Caco-2 (cell line): Measurements from ENCODE around the gene DPF3. TPM values are rescaled to one million over a fixed set of nuclear protein-coding genes. Genes with fewer than 3 reads are reported as not detected.

Source experiments
- BruUV-seq: library from RNA; stranded (reverse); fragments of 400-500 nt; replicated peaks from 2 replicates; lab custom pipeline; 2021; lab: Mats Ljungman, UMichigan
- CTCF ChIA-PET: fragments of 300-600 bp; sonication (Branson Sonifier 250); formaldehyde crosslinking; loops from one replicate; lab custom pipeline; 2022; ENCODE audit warnings: antibody characterized with exemption; lab: Charles Lee
- POLR2A ChIA-PET: fragments of 300-600 bp; sonication (Branson Sonifier 250); formaldehyde crosslinking; loops from one replicate; lab custom pipeline; 2022; ENCODE audit warnings: antibody characterized with exemption; lab: Charles Lee
- DNase-seq, 2 experiments: peaks; one replicate each; pipeline versions ENCODE4 v3.0.0 to v3.0.0-alpha.2; 2020 to 2022
- H3K27me3 ChIP-seq: replicated peaks from 2 replicates; pipeline ENCODE4 v1.6.0; 2011; ENCODE audit warnings: low read length; ENCODE audit not compliant: control insufficient read depth, insufficient read depth
- H3K36me3 ChIP-seq: 2 replicates; pipeline ENCODE4 v1.5.1; 2011; ENCODE audit warnings: low read length; ENCODE audit not compliant: control insufficient read depth, insufficient read depth
- H3K4me1 ChIP-seq: fragments of 250-450 bp; sonication (Bioruptor Pico); 2 replicates; pipeline ENCODE4 v1.5.1; 2020; ENCODE audit warnings: mild to moderate bottlenecking
- H3K4me3 ChIP-seq: 2 replicates; pipeline ENCODE4 v1.5.1; 2011; ENCODE audit warnings: low read depth, mild to moderate bottlenecking, control low read depth, low read length
- H3K9me3 ChIP-seq: fragments of 250-450 bp; sonication (Bioruptor Pico); 2 replicates; pipeline ENCODE4 v1.5.1; 2020; ENCODE audit warnings: mild to moderate bottlenecking, moderate library complexity
- H3K27ac Mint-ChIP-seq: one replicate; pipeline ENCODE4 v1.8.0; 2022; ENCODE audit warnings: mixed read lengths; ENCODE audit not compliant: unreplicated experiment
- H3K27me3 Mint-ChIP-seq: one replicate; pipeline ENCODE4 v1.8.0; 2022; ENCODE audit warnings: mixed read lengths; ENCODE audit not compliant: insufficient read depth, unreplicated experiment
- H3K36me3 Mint-ChIP-seq: one replicate; pipeline ENCODE4 v1.8.0; 2022; ENCODE audit warnings: mild to moderate bottlenecking, mixed read lengths; ENCODE audit not compliant: insufficient read depth, unreplicated experiment
- H3K4me1 Mint-ChIP-seq: one replicate; pipeline ENCODE4 v1.8.0; 2022; ENCODE audit warnings: low read depth, mixed read lengths; ENCODE audit not compliant: unreplicated experiment
- H3K4me3 Mint-ChIP-seq: one replicate; pipeline ENCODE4 v1.8.0; 2022; ENCODE audit warnings: mild to moderate bottlenecking, moderate library complexity, mixed read lengths; ENCODE audit not compliant: unreplicated experiment
- H3K9me3 Mint-ChIP-seq: one replicate; pipeline ENCODE4 v1.8.0; 2022; ENCODE audit warnings: mixed read lengths; ENCODE audit not compliant: unreplicated experiment
- intact Hi-C: fragments of 100-400 bp; cut with micrococcal nuclease; formaldehyde crosslinking; loops from one replicate; pipeline ENCODE4 v1.10.0; 2022; ENCODE audit not compliant: unreplicated experiment
- total RNA-seq: library from RNA; stranded (reverse); gene quantifications from 2 replicates; pipeline ENCODE4 v1.2.3, GENCODE V29; 2022
- TF ChIP-seq, protein P1 (sequence below), 2 experiments: fragments of 200-600 bp in 1 of 2; IDR thresholded peaks; 1 replicate in 1 of 2; 2 replicates in 1 of 2; pipeline versions ENCODE4 v1.5.1 to v1.8.0; 2011 to 2022; ENCODE audit warnings: antibody characterized with exemption in 1 of 2, control low read depth in 1 of 2, inconsistent platforms in 1 of 2, low read depth in 1 of 2, low read length in 1 of 2, mild to moderate bottlenecking in 1 of 2, moderate library complexity in 1 of 2; ENCODE audit not compliant: insufficient read depth in 1 of 2, severe bottlenecking in 1 of 2, unreplicated experiment in 1 of 2

The DPF3 gene
- total RNA-seq, 1 experiment from 2014 or later = not detected

DNA sequence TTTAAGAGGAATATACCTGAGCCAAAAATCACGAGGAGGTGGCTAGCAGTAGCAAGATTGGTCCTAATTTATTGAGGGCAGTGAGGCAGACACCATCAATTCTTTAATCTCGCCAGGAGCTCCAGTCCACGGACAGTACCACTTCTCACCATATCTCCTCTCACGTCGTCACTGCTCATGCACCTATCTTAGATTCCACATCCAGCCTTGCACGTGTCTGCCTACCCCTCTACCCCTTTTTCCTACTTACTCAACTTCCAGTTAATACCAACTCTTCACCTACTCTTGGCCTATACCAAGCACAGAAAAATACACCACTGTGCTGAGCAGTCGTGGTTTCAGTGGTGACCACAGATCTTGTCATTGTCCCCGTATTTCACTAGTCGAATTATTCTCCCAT is 246.1 kb downstream of the DPF3 start:
- Mint-ChIP-seq H3K4me3 (no peak overlapping the region), H3K27ac (no peak overlapping the region), H3K36me3 (no peaks in the 10 kb centered on the region), H3K27me3 (no peaks in the 10 kb centered on the region), H3K4me1 (no peaks in the 10 kb centered on the region), H3K9me3 (no peaks in the 10 kb centered on the region)
- TF ChIP-seq, protein P1, sequence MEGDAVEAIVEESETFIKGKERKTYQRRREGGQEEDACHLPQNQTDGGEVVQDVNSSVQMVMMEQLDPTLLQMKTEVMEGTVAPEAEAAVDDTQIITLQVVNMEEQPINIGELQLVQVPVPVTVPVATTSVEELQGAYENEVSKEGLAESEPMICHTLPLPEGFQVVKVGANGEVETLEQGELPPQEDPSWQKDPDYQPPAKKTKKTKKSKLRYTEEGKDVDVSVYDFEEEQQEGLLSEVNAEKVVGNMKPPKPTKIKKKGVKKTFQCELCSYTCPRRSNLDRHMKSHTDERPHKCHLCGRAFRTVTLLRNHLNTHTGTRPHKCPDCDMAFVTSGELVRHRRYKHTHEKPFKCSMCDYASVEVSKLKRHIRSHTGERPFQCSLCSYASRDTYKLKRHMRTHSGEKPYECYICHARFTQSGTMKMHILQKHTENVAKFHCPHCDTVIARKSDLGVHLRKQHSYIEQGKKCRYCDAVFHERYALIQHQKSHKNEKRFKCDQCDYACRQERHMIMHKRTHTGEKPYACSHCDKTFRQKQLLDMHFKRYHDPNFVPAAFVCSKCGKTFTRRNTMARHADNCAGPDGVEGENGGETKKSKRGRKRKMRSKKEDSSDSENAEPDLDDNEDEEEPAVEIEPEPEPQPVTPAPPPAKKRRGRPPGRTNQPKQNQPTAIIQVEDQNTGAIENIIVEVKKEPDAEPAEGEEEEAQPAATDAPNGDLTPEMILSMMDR (IDR thresholded peaks at IDR 0.05; ENCODE audit: insufficient read depth in 1 of 2, low read depth in 1 of 2, low read length in 1 of 2, severe bottlenecking in 1 of 2, unreplicated experiment in 1 of 2) = no peak
- CTCF ChIA-PET = no interaction called here
- peaks cover 2% of the 10 kb centered on the region; the same call in 1 of the 2 replicates for H3K27me3 ChIP-seq
- DNase-seq = no peak
- BruUV-seq = no TSS peak
- POLR2A ChIA-PET = no interaction called here
- no peaks in the 10 kb centered on the region for H3K36me3 ChIP-seq
- intact Hi-C loops = no loop called here
- no peaks in the 10 kb centered on the region for H3K9me3 ChIP-seq
- no peaks in the 10 kb centered on the region for H3K4me1 ChIP-seq
- H3K4me3 ChIP-seq = no peak overlapping the region

- Histone ChIP-seq H3K4me1 (no peaks in the 10 kb centered on the region), H3K27me3 (0 out of 2 replicates have a peak, but pooled peaks cover 1% of the 10 kb centered on the region), H3K36me3 (no peaks in the 10 kb centered on the region), H3K9me3 (no peaks in the 10 kb centered on the region), H3K4me3 (no peak overlapping the region)
- Mint-ChIP-seq H3K4me1 (no peaks in the 10 kb centered on the region), H3K27me3 (no peaks in the 10 kb centered on the region), H3K4me3 (no peak overlapping the region), H3K9me3 (no peaks in the 10 kb centered on the region), H3K27ac (no peak overlapping the region), H3K36me3 (no peaks in the 10 kb centered on the region)
- intact Hi-C loops = no loop called here
- DNase-seq = no peak
- POLR2A ChIA-PET = no interaction called here
- TF ChIP-seq, protein P1 (IDR thresholded peaks at IDR 0.05; ENCODE audit: insufficient read depth in 1 of 2, low read depth in 1 of 2, low read length in 1 of 2, severe bottlenecking in 1 of 2, unreplicated experiment in 1 of 2) = no peak
- CTCF ChIA-PET = no interaction called here
- BruUV-seq = no TSS peak
These were observed 246.9 kb downstream of the DPF3 start for GRCh38 chr14:72646861-72647528.

DNA sequence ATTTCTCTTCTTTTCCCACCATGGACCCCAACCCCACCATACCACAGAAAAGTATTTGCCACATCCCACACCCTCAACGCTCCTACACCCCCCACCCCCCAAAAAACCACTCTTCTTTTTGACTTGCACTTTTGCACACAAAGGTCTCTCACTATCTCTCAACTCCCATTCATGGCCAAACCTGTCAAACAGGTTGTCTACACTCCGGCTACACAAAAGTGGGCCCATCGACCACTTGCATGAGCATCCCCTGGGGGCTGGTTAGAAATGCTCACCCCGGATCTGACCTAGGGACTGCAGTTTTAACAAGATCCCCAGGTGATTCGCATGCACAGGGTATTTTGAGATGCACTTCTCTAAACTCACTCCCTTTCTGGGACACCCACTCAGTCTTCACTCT is 248.2 kb downstream of the DPF3 start:
- H3K4me3 Mint-ChIP-seq = no peak overlapping the region
- CTCF ChIA-PET = no interaction called here
- H3K27me3 Mint-ChIP-seq = peaks cover 2% of the 10 kb centered on the region
- H3K36me3 Mint-ChIP-seq = no peaks in the 10 kb centered on the region
- no peaks in the 10 kb centered on the region for H3K4me1 Mint-ChIP-seq
- Histone ChIP-seq H3K36me3 (no peaks in the 10 kb centered on the region), H3K4me1 (no peaks in the 10 kb centered on the region), H3K4me3 (no peak overlapping the region), H3K9me3 (no peaks in the 10 kb centered on the region), H3K27me3 (no peaks in the 10 kb centered on the region)
- TF ChIP-seq, protein P1 (IDR thresholded peaks at IDR 0.05; ENCODE audit: insufficient read depth in 1 of 2, low read depth in 1 of 2, low read length in 1 of 2, severe bottlenecking in 1 of 2, unreplicated experiment in 1 of 2) = no peak
- H3K27ac Mint-ChIP-seq = no peak overlapping the region
- DNase-seq = no peak
- intact Hi-C loops = no loop called here
- POLR2A ChIA-PET = no interaction called here
- no TSS peak for BruUV-seq
- no peaks in the 10 kb centered on the region for H3K9me3 Mint-ChIP-seq
